Lower lobe of right lung (tissue), 2 donors: ENCODE results near the gene COPS3. TPM values are rescaled to one million over a fixed set of nuclear protein-coding genes. Genes with fewer than 3 reads are reported as not detected.

Experiments used
- ATAC-seq, 2 donors: fragments of 200-7000 bp; cut with Tn5 transposase; one replicate each; pipeline ENCODE4 v1.9.1; 2020 to 2022; ENCODE audit warnings: mild to moderate bottlenecking in 2 of 2, moderate library complexity in 2 of 2
- DNase-seq: peaks from one replicate; pipeline ENCODE4 v3.0.0-alpha.2; 2020
- H3K27ac ChIP-seq: fragments of 200-600 bp; one replicate; pipeline ENCODE4 v1.8.0; 2022
- H3K27me3 ChIP-seq: fragments of 200-600 bp; one replicate; pipeline ENCODE4 v1.8.0; 2022; ENCODE audit warnings: low read depth
- H3K36me3 ChIP-seq: fragments of 200-600 bp; one replicate; pipeline ENCODE4 v1.8.0; 2022; ENCODE audit warnings: mild to moderate bottlenecking
- H3K4me1 ChIP-seq: fragments of 200-600 bp; one replicate; pipeline ENCODE4 v1.8.0; 2022
- H3K4me3 ChIP-seq: fragments of 200-600 bp; one replicate; pipeline ENCODE4 v1.8.0; 2022; ENCODE audit warnings: mild to moderate bottlenecking
- H3K9me3 ChIP-seq: fragments of 200-600 bp; one replicate; pipeline ENCODE4 v1.8.0; 2022
- intact Hi-C: fragments of 100-400 bp; cut with DNase I; formaldehyde crosslinking; loops from one replicate; pipeline ENCODE4 v1.11.0; 2022
- total RNA-seq: library from RNA; stranded (reverse); fragmentation: NEBNext Ultra II Directional; extraction: Animal tissue kit (Norgen Biotek cat#: 25700); gene quantifications from one replicate; pipeline ENCODE4 v1.2.1, GENCODE V29; 2021
- TF ChIP-seq, protein P1 (sequence below): fragments of 200-600 bp; IDR thresholded peaks from one replicate; pipeline ENCODE4 v1.8.0; 2022; ENCODE audit warnings: antibody characterized with exemption, mild to moderate bottlenecking
- donor health status: DM: no; HTN: yes; CAD: no; lungs with severe emphysema.

The COPS3 gene
- total RNA-seq, 1 donor from 2014 or later, result 50.1 TPM

DNA sequence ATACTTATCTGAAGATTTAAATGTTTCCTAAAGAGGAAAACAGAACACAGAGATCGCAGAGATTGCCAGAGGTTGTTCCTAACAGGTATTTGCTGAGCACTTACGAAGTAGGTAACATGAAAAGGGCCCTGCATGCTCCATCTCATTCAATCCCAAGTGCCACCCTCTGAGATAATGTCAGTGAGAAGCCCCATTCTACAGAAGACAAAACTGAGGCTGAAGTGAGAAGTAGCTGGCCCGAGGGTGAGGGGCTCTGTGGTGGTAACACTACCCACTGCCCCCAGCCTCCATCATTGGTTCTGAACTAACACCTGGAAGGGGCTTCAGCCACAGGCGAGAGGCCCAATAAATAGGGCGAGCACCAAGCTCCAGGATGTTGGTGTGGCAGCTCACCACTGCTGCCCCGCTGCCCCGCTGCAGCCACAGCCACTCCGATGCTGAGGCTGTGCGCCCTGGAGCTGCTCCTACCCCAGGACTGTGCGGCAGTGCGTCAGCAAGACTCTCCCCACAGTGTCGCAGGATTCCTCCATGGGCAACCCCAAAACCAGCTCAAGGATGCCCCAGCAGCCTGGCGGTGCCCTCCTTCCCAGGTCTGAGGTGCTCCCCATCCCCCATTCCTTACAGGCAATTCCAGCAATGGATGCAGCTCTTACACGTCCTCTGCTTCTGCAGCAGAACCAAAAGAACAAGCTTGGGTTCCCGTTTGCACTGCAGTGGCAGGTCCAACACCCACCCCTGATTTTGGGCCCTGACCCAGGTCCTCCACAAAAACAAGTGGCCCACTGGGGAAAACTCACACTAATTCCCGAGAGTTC, 54.4 kb downstream of the COPS3 start:
- no peak for DNase-seq
- Histone ChIP-seq H3K27me3 (no peaks in the 10 kb centered on the region), H3K9me3 (no peaks in the 10 kb centered on the region), H3K27ac (no peak overlapping the region), H3K4me1 (no peaks in the 10 kb centered on the region), H3K36me3 (peaks cover 100% of the 10 kb centered on the region), H3K4me3 (no peak overlapping the region)
- TF ChIP-seq, protein P1, sequence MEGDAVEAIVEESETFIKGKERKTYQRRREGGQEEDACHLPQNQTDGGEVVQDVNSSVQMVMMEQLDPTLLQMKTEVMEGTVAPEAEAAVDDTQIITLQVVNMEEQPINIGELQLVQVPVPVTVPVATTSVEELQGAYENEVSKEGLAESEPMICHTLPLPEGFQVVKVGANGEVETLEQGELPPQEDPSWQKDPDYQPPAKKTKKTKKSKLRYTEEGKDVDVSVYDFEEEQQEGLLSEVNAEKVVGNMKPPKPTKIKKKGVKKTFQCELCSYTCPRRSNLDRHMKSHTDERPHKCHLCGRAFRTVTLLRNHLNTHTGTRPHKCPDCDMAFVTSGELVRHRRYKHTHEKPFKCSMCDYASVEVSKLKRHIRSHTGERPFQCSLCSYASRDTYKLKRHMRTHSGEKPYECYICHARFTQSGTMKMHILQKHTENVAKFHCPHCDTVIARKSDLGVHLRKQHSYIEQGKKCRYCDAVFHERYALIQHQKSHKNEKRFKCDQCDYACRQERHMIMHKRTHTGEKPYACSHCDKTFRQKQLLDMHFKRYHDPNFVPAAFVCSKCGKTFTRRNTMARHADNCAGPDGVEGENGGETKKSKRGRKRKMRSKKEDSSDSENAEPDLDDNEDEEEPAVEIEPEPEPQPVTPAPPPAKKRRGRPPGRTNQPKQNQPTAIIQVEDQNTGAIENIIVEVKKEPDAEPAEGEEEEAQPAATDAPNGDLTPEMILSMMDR, result no peak
- no peak for ATAC-seq
- intact Hi-C loops, result no loop called here

DNA sequence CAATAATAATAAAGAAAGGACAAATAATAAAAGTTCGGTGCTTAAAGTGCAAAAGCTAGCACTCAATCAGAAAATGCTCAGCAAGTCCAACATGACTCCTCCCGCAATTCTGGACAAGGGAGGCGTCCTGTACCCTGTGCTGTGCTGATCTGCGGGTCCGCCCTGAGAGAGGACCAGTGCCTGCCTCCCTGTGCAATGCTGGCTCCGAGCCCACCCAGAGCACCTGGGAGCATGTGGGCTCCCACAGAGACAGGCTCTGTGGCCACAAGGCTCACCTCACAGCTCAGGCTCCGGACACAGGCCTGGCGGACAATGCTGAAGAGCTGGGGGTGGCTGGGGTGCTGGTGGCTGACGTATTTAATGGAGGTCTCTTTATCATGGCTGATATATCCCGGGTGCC, 55.1 kb downstream of the COPS3 start:
- Histone ChIP-seq H3K9me3 (no peaks in the 10 kb centered on the region), H3K4me3 (no peak overlapping the region), H3K36me3 (peaks cover 100% of the 10 kb centered on the region), H3K27me3 (no peaks in the 10 kb centered on the region), H3K27ac (no peak overlapping the region), H3K4me1 (no peaks in the 10 kb centered on the region)
- TF ChIP-seq, protein P1, result no peak
- no peak for DNase-seq
- intact Hi-C loops, result no loop called here
- no peak for ATAC-seq

- Histone ChIP-seq H3K36me3 (peaks cover 100% of the 10 kb centered on the region), H3K27me3 (no peaks in the 10 kb centered on the region), H3K9me3 (no peaks in the 10 kb centered on the region), H3K27ac (no peak overlapping the region), H3K4me3 (no peak overlapping the region), H3K4me1 (no peaks in the 10 kb centered on the region)
- intact Hi-C loops, result no loop called here
- no peak for ATAC-seq
- TF ChIP-seq, protein P1, result no peak
- no peak for DNase-seq
Observed at GRCh38 chr17:17224137-17224536, 56.9 kb downstream of the COPS3 start.

- Histone ChIP-seq H3K27me3 (no peaks in the 10 kb centered on the region), H3K27ac (no peak overlapping the region), H3K36me3 (peaks cover 100% of the 10 kb centered on the region), H3K4me1 (no peaks in the 10 kb centered on the region), H3K4me3 (no peak overlapping the region), H3K9me3 (no peaks in the 10 kb centered on the region)
- ATAC-seq (no peak), DNase-seq (no peak)
- intact Hi-C loops, result no loop called here
- TF ChIP-seq, protein P1, result no peak
Observed at GRCh38 chr17:17223736-17224135, 57.3 kb downstream of the COPS3 start.

GRCh38 chr17:17221329-17221728, 59.7 kb downstream of the COPS3 start:
- ATAC-seq (no peak), DNase-seq (no peak)
- Histone ChIP-seq H3K27ac (no peak overlapping the region), H3K9me3 (no peaks in the 10 kb centered on the region), H3K4me3 (no peak overlapping the region), H3K27me3 (no peaks in the 10 kb centered on the region), H3K4me1 (no peaks in the 10 kb centered on the region), H3K36me3 (peaks cover 100% of the 10 kb centered on the region)
- TF ChIP-seq, protein P1, result no peak
- intact Hi-C loops, result no loop called here
